ENCODE measurements around the gene RBP3.

Gene RBP3

DNA sequence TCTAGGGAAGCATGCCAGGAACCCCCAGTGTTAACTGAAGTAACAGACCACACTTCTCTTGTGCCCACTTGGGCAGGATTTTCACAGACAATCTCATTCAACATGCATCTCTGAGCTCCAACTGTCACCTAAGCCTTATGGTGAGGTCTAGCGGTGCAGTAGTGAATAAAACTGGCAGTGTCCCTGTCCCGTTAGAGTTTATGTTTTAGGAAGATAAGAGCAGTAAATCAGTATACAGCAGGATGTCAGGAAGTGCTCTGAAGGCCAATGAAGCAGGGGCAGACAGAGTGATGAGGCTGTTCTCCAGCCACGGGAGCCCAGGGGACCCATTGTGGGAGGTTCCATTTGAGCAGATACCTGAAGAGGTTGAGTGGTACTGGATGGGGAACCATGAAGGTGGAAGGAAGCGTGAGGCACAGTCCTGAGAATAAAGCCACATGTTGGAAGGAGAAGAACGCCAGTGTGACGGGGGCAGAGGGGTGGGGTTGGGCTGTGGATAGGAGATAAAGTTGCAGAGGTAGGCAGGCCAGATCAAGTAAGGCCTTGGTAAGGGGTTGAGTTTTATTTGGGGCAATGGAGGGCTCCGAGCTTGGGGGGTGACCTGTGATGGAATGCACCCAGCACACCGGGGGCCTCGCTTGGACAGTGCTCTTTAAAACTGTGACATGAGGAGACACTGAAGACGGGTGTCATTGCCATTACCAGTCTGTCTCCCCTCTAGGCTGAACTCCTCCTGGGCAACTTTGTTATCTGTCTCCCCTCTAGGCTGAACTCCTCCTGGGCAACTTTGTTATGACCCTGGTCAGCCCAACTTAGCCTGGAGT is 41.6 kb upstream of the RBP3 start:
- Histone ChIP-seq H2AFZ (ENCODE audit: low read length) (no peak overlapping the region), H2BK120ac (ENCODE audit: low read depth, low read length) (no peak overlapping the region), H3K23ac (ENCODE audit: low read depth, low read length, poor library complexity) (no peak overlapping the region), H3K18ac (ENCODE audit: low read length) (no peak overlapping the region), H3K9ac (ENCODE audit: low read depth, low read length, poor library complexity) (no peak overlapping the region), H3K4me1 (ENCODE audit: control insufficient read depth in 2 of 2, insufficient read depth in 1 of 2, low read depth in 1 of 2, low read length in 2 of 2) (peaks cover 3 to 4% of the 10 kb centered on the region in 2 donors), H3K4ac (ENCODE audit: low read length) (no peak overlapping the region), H3K14ac (ENCODE audit: low read length) (no peak overlapping the region), H2AK5ac (ENCODE audit: low read depth, low read length) (no peak overlapping the region), H3K27ac (replicated peaks; ENCODE audit: low read length) (no peak overlapping the region), H3K36me3 (replicated peaks in 1 of 2; ENCODE audit: control insufficient read depth in 2 of 2, insufficient read depth in 2 of 2, low read length in 2 of 2) (no peaks in the 10 kb centered on the region), H3K4me3 (ENCODE audit: low read length in 2 of 2) (no peak overlapping the region), H2BK12ac (ENCODE audit: low read length) (no peak overlapping the region), H3K9me3 (replicated peaks in 1 of 2; ENCODE audit: control insufficient read depth in 2 of 2, insufficient read depth in 1 of 2, low read depth in 1 of 2, low read length in 2 of 2) (no peaks in the 10 kb centered on the region), H4K8ac (ENCODE audit: low read depth, low read length) (no peak overlapping the region), H3K27me3 (ENCODE audit: control insufficient read depth in 3 of 3, insufficient read depth in 3 of 3, low read depth in 1 of 3, low read length in 3 of 3) (peaks cover 0 to 11% (median 0%) of the 10 kb centered on the region in 3 experiments), H3K4me2 (ENCODE audit: insufficient read depth, low read length, poor library complexity, severe bottlenecking) (no peak overlapping the region), H2BK15ac (ENCODE audit: low read length) (no peak overlapping the region), H3K79me1 (ENCODE audit: low read depth, low read length) (no peaks in the 10 kb centered on the region), H4K91ac (ENCODE audit: low read depth, low read length, poor library complexity) (no peak overlapping the region), H2BK5ac (ENCODE audit: low read length) (no peak overlapping the region)
- no peak for DNase-seq (ENCODE audit: low spot score)
- WGBS, 2 donors (ENCODE audit: extremely low coverage in 2 of 2, insufficient read length in 2 of 2, insufficient replicate concordance in 1 of 2): no CpG with 5 or more reads among the region's 10 CpGs

- Histone ChIP-seq H3K27ac (replicated peaks; ENCODE audit: low read length) (no peak overlapping the region), H3K36me3 (replicated peaks in 1 of 2; ENCODE audit: control insufficient read depth in 2 of 2, insufficient read depth in 2 of 2, low read length in 2 of 2) (no peaks in the 10 kb centered on the region), H4K91ac (ENCODE audit: low read depth, low read length, poor library complexity) (no peak overlapping the region), H3K9ac (ENCODE audit: low read depth, low read length, poor library complexity) (no peak overlapping the region), H2BK5ac (ENCODE audit: low read length) (no peak overlapping the region), H3K23ac (ENCODE audit: low read depth, low read length, poor library complexity) (no peak overlapping the region), H2AFZ (ENCODE audit: low read length) (no peak overlapping the region), H3K18ac (ENCODE audit: low read length) (peak overlapping the region; percentile 76), H2BK12ac (ENCODE audit: low read length) (no peak overlapping the region), H3K4ac (ENCODE audit: low read length) (no peak overlapping the region), H2AK5ac (ENCODE audit: low read depth, low read length) (no peak overlapping the region), H3K4me2 (ENCODE audit: insufficient read depth, low read length, poor library complexity, severe bottlenecking) (no peak overlapping the region), H3K4me1 (ENCODE audit: control insufficient read depth in 2 of 2, insufficient read depth in 1 of 2, low read depth in 1 of 2, low read length in 2 of 2) (peaks cover 3 to 4% of the 10 kb centered on the region in 2 donors), H3K4me3 (ENCODE audit: low read length in 2 of 2) (no peak overlapping the region), H2BK15ac (ENCODE audit: low read length) (no peak overlapping the region), H3K27me3 (ENCODE audit: control insufficient read depth in 3 of 3, insufficient read depth in 3 of 3, low read depth in 1 of 3, low read length in 3 of 3) (peaks cover 0 to 5% (median 0%) of the 10 kb centered on the region in 3 experiments), H3K9me3 (replicated peaks in 1 of 2; ENCODE audit: control insufficient read depth in 2 of 2, insufficient read depth in 1 of 2, low read depth in 1 of 2, low read length in 2 of 2) (no peaks in the 10 kb centered on the region), H2BK120ac (ENCODE audit: low read depth, low read length) (no peak overlapping the region), H3K14ac (ENCODE audit: low read length) (no peak overlapping the region), H3K79me1 (ENCODE audit: low read depth, low read length) (no peaks in the 10 kb centered on the region), H4K8ac (ENCODE audit: low read depth, low read length) (no peak overlapping the region)
- no peak for DNase-seq (ENCODE audit: low spot score)
- WGBS, 2 donors (ENCODE audit: extremely low coverage in 2 of 2, insufficient read length in 2 of 2, insufficient replicate concordance in 1 of 2): no CpG with 5 or more reads among the region's 3 CpGs
Observed at GRCh38 chr10:47307381-47307780, 40.8 kb upstream of the RBP3 start.

DNA sequence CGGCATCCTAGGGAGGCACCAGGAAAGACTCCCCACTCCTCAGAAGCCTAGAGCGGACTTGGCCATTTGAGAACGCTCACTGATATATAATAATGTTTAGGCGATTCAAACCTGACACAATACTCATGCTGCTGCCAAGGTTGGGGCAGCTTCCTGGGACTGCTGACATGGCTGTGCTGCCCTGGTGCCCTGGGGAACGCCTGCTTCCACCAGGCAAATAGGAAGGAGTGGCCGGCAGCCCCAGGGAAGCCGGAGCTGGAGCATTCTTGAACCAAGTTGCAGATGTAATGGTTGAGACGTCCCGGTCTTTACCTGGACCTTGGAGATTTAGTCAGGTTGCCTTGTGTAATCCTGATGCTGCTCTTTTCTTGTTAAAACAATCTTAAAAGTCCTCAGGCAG is 39.4 kb upstream of the RBP3 start:
- Histone ChIP-seq H3K23ac (ENCODE audit: low read depth, low read length, poor library complexity) (no peak overlapping the region), H3K27me3 (ENCODE audit: control insufficient read depth in 3 of 3, insufficient read depth in 3 of 3, low read depth in 1 of 3, low read length in 3 of 3) (no peaks in the 10 kb centered on the region), H2BK15ac (ENCODE audit: low read length) (no peak overlapping the region), H4K8ac (ENCODE audit: low read depth, low read length) (no peak overlapping the region), H2BK12ac (ENCODE audit: low read length) (no peak overlapping the region), H2BK5ac (ENCODE audit: low read length) (no peak overlapping the region), H3K4me2 (ENCODE audit: insufficient read depth, low read length, poor library complexity, severe bottlenecking) (no peak overlapping the region), H2BK120ac (ENCODE audit: low read depth, low read length) (no peak overlapping the region), H2AFZ (ENCODE audit: low read length) (no peak overlapping the region), H3K4me1 (ENCODE audit: control insufficient read depth in 2 of 2, insufficient read depth in 1 of 2, low read depth in 1 of 2, low read length in 2 of 2) (peaks cover 3 to 4% of the 10 kb centered on the region in 2 donors), H2AK5ac (ENCODE audit: low read depth, low read length) (no peak overlapping the region), H3K4me3 (ENCODE audit: low read length in 2 of 2) (no peak overlapping the region), H3K14ac (ENCODE audit: low read length) (no peak overlapping the region), H3K4ac (ENCODE audit: low read length) (no peak overlapping the region), H3K9me3 (replicated peaks in 1 of 2; ENCODE audit: control insufficient read depth in 2 of 2, insufficient read depth in 1 of 2, low read depth in 1 of 2, low read length in 2 of 2) (no peaks in the 10 kb centered on the region), H3K27ac (replicated peaks; ENCODE audit: low read length) (no peak overlapping the region), H4K91ac (ENCODE audit: low read depth, low read length, poor library complexity) (no peak overlapping the region), H3K79me1 (ENCODE audit: low read depth, low read length) (no peaks in the 10 kb centered on the region), H3K9ac (ENCODE audit: low read depth, low read length, poor library complexity) (no peak overlapping the region), H3K18ac (ENCODE audit: low read length) (peak overlapping the region; percentile 42), H3K36me3 (replicated peaks in 1 of 2; ENCODE audit: control insufficient read depth in 2 of 2, insufficient read depth in 2 of 2, low read length in 2 of 2) (no peaks in the 10 kb centered on the region)
- WGBS, 2 donors (ENCODE audit: extremely low coverage in 2 of 2, insufficient read length in 2 of 2, insufficient replicate concordance in 1 of 2): no CpG with 5 or more reads among the region's 9 CpGs
- DNase-seq (ENCODE audit: low spot score): no peak

DNA sequence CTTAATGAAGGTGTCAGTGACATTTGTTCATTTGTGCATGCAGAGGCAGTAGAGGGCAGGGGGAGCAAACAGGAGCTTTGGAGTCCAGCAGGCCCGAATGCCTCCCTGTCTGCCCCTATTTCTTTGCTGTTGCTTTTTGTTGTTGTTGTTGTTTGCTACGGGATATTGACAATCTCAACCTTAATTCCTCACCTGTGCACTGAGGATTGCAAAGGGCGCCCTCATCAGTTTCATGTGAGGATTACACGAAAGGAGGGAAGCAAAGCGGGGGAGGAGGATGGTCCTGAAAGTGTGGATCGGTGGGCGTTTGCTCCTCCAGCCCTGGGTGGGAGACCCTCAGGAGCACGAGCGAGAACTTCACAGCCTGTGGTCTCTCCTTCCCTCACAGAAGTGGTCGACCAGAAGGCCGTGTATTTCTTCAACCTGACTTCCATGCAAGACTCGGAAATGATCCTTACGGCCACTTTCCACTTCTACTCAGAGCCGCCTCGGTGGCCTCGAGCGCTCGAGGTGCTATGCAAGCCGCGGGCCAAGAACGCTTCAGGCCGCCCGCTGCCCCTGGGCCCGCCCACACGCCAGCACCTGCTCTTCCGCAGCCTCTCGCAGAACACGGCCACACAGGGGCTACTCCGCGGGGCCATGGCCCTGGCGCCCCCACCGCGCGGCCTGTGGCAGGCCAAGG is 38.6 kb upstream of the RBP3 start:
- Histone ChIP-seq H3K4me1 (ENCODE audit: control insufficient read depth in 2 of 2, insufficient read depth in 1 of 2, low read depth in 1 of 2, low read length in 2 of 2) (peaks cover 3 to 4% of the 10 kb centered on the region in 2 donors), H3K23ac (ENCODE audit: low read depth, low read length, poor library complexity) (no peak overlapping the region), H4K91ac (ENCODE audit: low read depth, low read length, poor library complexity) (no peak overlapping the region), H3K36me3 (replicated peaks in 1 of 2; ENCODE audit: control insufficient read depth in 2 of 2, insufficient read depth in 2 of 2, low read length in 2 of 2) (no peaks in the 10 kb centered on the region), H3K4me3 (ENCODE audit: low read length in 2 of 2) (no peak overlapping the region), H3K9me3 (replicated peaks in 1 of 2; ENCODE audit: control insufficient read depth in 2 of 2, insufficient read depth in 1 of 2, low read depth in 1 of 2, low read length in 2 of 2) (no peaks in the 10 kb centered on the region), H2AK5ac (ENCODE audit: low read depth, low read length) (peak overlapping the region; percentile 61), H2BK5ac (ENCODE audit: low read length) (no peak overlapping the region), H3K79me1 (ENCODE audit: low read depth, low read length) (no peaks in the 10 kb centered on the region), H3K4me2 (ENCODE audit: insufficient read depth, low read length, poor library complexity, severe bottlenecking) (no peak overlapping the region), H2BK15ac (ENCODE audit: low read length) (no peak overlapping the region), H3K27me3 (ENCODE audit: control insufficient read depth in 3 of 3, insufficient read depth in 3 of 3, low read depth in 1 of 3, low read length in 3 of 3) (no peaks in the 10 kb centered on the region), H3K27ac (replicated peaks; ENCODE audit: low read length) (no peak overlapping the region), H2BK120ac (ENCODE audit: low read depth, low read length) (no peak overlapping the region), H3K9ac (ENCODE audit: low read depth, low read length, poor library complexity) (no peak overlapping the region), H4K8ac (ENCODE audit: low read depth, low read length) (no peak overlapping the region), H2BK12ac (ENCODE audit: low read length) (no peak overlapping the region), H3K14ac (ENCODE audit: low read length) (no peak overlapping the region), H3K4ac (ENCODE audit: low read length) (no peak overlapping the region), H2AFZ (ENCODE audit: low read length) (no peak overlapping the region), H3K18ac (ENCODE audit: low read length) (peak overlapping the region; percentile 11)
- WGBS, 2 donors (ENCODE audit: extremely low coverage in 2 of 2, insufficient read length in 2 of 2, insufficient replicate concordance in 1 of 2): no CpG with 5 or more reads among the region's 34 CpGs
- no peak for DNase-seq (ENCODE audit: low spot score)
